Activated gamma-delta T cell (primary cell): ENCODE results near the gene ARPP19.
A peak's percentile ranks its signal among the peaks of the same experiment; 100 is the strongest.
"Not testable (repeated sequence)": the region's sequence is repeated elsewhere in the genome, so short reads cannot be mapped to it uniquely, and the experiment has no call there.

Experiments
- DNase-seq: peaks from one replicate; lab custom pipeline; 2025; lab: John Stamatoyannopoulos, UW
- total RNA-seq, 2 donors: gene quantifications; one replicate each; lab custom pipeline; 2026; lab: John Stamatoyannopoulos, UW

The ARPP19 gene
- 189 to 207 reads per million in 2 donors for total RNA-seq

- DNase-seq: peak; percentile 57
Observed at GRCh38 chr15:52568601-52569585, at the start of gene ARPP19. Gene ARPP19, minus strand, starts transcription at chr15:52569030. Its CDS starts 138 bp downstream, at chr15:52568892.

DNA sequence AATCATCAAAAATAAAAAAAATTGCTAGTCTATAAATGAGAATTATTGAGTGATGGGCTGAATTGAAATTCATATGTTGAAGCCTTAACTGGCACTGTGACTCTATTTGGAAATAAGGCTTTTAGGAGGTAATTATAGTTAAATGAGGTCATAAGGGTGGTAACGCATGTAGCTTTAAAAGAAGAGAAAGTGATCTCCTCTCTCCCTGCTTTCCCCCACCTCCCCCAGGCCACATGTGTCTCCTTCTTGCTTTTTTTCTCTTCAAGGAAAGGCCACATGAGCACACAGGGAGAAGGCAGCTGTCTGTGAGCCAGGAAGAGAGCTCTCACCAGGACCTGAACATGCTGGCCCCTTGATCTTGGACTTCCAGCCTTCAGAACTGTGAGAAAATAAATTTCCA is 48.2 kb upstream of the ARPP19 start:
- DNase-seq: no peak

DNA sequence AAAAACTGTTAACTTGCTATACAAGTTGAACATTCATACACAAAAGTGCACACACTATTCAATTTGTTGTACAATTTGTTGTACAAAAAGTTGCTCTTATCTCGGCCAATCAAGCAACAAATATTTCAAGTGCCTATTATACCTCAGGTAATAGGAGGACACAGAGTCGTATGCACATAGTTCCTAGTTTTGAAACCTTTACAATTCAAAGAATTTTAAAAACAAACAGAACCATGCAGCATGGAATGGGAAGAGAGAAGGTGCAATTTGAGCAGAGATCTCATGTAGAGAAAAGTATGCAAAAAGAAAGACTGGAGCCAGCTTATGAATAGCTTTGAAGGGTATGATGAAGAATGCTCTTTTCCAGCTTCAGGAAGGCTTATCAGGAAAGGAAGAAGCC is 46.5 kb upstream of the ARPP19 start:
- DNase-seq: no peak

GRCh38 chr15:52609593-52609992 is 40.8 kb upstream of the ARPP19 start:
- no peak for DNase-seq

DNA sequence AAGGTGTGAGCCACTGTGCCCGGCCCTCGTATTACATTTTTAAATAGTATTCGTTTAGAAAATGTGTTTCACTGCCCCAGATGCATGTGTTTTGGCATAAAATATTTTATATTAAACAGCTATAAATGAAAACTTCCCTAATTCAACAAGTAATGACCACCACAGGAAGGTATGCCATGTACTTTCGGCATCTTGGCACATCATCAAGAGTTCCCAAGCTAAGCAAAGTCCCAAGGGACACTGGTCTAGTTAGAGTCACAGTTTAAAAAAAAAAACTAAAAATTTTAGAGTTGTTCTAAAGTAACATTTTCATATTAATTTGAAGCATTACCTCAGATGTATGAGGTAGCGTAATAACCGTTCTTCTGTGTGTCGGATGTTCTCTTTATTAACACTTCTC is 15.6 kb upstream of the ARPP19 start:
- DNase-seq: no peak

- no peak for DNase-seq
Observed at GRCh38 chr15:52579852-52580251, 11.0 kb upstream of the ARPP19 start.

- DNase-seq: no peak
Observed at GRCh38 chr15:52576692-52577091, 7.9 kb upstream of the ARPP19 start.

- not testable (repeated sequence) for DNase-seq
Observed at GRCh38 chr15:52575573-52575972, 6.7 kb upstream of the ARPP19 start.

- no peak for DNase-seq
Observed at GRCh38 chr15:52575072-52575471, 6.2 kb upstream of the ARPP19 start.

DNA sequence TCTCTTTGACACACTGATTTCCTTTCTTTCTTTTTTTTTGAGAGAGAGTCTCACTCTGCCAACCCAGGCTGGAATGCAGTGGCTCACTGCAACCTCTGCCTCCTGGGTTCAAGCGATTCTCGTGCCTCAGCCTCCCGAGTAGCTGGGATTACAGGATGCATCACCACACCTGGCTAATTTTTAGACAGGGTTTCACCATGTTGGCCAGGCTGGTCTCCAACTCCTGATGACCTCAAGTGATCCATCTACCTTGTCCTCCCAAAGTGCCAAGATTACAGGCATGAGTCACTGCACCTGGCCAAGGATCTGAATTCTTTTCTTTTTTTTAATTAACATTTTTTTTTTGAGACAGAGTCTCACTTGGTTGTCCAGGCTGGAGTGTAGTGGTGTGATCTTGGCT is 5.8 kb upstream of the ARPP19 start:
- DNase-seq: not testable (repeated sequence)

DNA sequence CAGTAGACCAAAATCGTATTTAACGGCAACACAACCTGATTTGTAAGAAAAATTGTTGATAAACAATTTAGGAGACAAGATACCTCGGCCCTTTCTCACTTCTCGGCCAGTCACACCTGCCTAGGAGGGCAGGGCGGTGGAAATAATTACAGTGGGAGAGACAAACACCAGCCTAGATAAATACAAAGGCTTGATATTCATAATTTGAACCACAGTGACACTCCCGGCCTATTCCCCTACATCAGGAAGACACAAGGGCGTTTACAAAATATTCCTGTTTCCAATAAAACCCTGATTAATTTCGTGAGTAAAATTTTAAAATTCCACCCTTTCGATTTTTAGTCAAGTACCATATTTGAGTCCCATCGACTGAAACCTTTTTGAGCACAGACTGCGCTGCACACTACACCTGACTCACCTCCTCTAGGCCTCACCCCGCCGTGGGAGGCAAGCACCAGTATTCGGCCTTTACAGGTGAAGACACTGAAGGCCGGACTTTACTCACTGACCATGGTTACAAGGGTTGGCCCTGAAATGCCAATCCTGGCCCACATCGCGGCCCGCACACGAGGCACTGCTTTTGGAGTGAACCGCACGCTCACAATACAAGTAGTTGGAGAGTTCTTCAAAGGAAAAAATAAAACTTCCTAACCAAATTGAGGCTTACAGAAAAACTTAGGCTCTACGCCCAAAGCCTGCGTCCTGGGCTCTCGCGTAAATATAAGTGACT is 794 bp downstream of the ARPP19 start:
- DNase-seq: no peak

- DNase-seq: no peak
Observed at GRCh38 chr15:52566889-52567288, 1.9 kb downstream of the ARPP19 start.

DNA sequence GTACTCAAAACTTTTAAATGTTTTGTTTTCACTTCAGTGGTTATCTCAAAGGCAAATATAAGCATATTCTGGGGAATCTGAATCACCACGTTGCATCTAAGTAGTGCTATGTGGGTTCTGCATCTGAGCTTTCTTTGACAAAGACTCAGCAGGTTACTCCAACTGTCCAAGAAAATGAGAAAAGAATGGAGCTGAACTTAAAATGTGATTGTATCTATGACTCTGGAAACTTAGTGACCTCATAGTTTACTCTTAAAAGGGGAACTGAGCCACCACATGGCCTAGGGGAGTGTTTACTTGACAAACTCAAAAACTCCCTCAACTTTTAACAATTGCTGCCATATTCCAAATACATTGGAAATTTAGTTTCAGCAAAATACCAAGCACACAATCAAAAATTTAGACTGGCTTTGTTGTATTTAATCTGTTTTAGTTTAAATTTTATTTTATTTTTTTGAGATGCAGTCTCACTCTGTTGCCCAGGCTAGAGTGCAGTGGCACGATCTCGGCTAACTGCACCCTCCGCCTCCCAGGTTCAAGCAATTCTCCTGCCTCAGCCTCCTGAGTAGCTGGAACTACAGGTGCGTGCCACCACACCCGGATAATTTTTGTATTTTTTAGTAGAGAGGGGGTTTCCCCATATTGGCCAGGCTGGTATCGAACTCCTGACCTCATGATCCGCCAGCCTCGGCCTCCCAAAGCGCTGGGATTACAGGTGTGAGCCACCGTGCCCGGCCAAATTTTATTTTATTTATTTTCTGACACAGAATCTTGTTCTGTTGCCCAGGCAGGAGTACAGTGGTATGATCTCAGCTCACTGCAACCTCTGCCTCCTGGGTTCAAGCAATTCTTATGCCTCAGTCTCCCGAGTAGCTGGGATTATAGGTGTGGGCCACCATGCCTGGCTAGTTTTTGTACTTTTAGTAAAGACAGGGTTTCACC is 3.1 kb downstream of the ARPP19 start:
- not testable (repeated sequence) for DNase-seq

DNA sequence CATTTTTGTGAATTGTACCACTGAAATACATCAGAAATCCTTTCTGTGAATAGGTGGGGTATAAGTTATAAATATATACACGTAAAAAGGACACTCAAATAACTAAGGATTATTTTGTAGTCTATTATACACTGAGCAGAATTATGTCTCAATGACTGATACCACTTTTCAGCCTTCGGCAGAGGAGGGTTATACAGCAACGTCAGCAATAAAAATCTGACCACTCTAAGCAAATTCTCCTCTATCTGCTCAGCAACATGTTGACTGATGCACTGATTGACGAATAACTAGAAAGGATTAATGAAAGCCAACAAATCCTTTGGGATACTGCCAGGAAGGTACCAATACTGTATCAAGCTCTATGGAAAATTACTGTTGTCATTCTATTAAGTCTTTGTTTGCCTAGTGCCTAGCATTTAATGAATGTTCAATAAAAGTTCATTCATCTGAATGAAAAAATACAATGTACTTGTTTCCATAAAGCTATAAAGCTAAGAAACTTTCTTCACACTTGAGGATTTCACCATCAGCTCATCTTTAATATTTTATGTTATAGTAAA is 5.2 kb downstream of the ARPP19 start:
- no peak for DNase-seq

DNA sequence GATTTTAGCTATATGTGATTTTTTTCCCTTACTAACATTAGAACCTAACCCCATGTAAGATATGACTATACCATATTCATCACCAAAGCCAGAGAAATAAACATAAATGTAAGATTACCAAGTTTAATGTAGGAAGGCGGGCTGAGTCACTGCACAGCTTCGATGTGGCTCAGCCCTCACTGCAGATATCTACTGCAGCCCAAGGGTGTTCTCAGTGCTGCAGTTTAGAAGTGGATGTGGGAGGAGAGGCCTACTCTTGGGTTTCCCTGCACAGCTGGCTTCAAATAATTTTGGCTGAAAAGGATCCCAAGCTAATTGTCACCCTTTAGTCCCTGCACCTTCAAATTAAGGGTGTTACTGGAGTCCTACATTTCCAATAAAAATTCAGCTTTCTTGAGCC is 9.3 kb downstream of the ARPP19 start:
- DNase-seq: no peak

DNA sequence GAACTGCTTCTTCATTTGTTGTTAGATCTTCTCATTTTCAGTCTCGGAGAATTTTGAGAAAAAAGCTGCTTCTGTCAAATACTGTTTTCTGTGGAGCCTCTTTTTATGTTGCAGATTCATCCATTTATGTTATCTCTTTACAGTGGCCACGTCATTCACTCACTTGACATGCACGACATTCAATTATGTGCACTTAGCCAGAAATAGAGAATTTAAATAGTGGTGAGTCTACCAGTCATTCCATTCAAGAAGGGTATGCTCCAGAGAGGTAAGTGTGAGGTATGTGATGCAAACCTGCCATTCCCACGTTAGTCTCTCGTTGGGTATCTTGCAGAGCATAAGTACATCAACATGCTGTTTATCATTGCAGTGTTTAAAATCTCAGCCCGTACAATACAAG is 9.8 kb downstream of the ARPP19 start:
- no peak for DNase-seq

- DNase-seq: no peak
Observed at GRCh38 chr15:52558196-52558595, 10.6 kb downstream of the ARPP19 start.

- no peak for DNase-seq
Observed at GRCh38 chr15:52557274-52557641, 11.6 kb downstream of the ARPP19 start.

DNA sequence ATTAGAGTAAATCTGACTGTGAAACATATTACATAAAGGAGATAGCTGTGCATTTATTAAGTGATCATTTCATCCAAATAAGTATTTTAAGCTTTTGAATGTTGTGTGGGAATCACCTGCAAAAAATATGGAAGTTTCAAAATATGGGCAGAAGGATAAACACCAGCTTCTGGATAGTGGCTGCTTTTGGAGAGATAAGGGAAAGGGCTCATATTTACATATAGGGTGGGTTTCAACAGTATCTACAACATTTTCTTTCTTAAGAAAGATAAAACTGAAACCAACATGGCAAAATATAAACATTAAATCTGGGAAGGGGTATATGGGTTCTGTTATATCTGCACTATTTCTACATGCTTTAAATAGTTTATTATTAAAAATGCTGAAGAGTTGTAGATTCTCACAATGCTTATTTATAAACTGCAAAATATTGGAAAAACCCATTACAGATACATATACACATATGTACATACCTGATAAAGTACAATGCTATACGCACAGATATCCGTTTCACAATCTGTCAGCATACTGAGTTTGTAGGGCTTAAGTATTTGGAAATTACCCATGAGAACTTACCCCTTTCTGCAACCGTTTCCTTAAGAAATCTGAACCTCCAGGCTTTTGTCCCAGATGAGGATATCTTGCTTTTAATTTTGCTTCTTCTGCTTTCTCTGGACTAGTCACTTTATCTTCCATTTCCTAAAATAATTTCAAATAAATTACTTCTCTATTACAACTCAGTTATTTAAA is 12.1 kb downstream of the ARPP19 start:
- no peak for DNase-seq

DNA sequence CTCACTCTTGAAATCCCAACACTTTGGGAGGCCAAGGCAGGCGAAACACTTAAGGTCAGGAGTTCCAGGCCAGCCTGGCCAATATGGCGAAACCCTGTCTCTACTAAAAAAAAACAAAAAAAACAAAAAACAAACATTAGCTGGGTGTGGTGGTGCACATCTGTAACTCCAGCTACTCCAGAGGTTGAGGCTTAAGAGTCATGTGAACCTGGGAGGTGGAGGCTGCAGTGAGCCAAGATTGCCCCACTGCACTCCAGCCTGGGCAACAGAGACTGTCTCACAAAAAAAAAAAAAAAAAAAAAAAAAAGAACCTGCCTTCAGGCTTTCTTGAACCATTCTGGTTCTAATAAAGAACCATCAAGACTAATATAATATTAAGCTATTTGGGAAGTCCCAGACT is 16.5 kb downstream of the ARPP19 start:
- DNase-seq: no peak

GRCh38 chr15:52551762-52552161 is 17.1 kb downstream of the ARPP19 start:
- no peak for DNase-seq
